ENCODE measurements around the gene RELL1. TPM values are rescaled to one million over a fixed set of nuclear protein-coding genes. Genes with fewer than 3 reads are reported as not detected.

Gene RELL1
- total and polyA plus RNA-seq, 10 of the 15 experiments (the other 5 are each of a cell fraction or from before 2014, with no cell fraction given), result 0.20 to 10.9 (median 3.9) TPM

DNA sequence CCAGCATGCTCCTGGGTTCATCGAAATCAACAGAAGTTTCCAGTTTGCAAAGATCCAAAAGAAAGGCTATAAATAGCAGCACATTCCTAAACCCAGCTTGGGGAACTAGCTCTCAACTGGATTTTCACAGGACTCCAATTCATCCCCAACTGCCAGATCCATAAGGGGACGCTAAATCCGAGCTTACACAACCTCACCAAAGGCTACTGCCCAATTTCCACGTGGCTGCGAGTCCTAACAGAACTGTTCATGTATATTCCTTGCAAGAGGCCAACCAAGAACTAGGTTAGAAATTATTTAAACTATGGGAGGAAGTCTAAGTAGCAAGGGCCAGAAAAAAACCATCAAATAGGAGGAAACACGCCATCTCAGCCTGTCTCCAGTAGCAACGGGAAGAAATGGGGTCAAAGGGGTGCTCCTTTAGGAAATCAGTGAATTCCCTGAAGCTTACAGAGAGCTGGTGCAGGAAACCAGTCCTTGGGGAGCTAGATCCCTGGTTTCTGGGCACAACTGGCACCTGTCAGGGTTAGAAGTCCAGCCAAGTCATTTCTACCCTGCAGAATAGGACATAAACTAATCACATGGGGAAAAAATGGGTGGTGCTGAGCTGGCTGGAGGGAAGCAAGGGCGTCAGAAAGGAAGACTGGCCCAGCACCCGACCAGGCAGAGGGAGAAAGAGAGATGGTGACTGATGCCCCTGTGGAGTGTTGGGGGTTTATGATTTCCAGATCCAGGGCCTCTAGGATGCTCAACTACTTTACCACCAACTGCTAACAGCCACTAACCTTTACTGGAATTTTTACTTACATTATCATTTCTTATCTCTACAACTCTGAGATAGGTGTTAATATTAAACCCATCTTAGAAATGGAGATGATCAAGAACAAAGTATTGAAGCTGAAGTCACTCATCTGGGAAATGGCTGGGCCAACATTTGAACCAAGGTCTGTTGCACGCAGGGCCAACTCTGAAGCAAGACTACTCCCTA lies 20.5 kb downstream of the RELL1 start:
- ATAC-seq, result no peak; the same call in none of the 3 replicates
- in situ Hi-C loops (cut with MboI), result no loop called here
- no peaks in the 10 kb centered on the region for H3K27me3 ChIP-seq (replicated peaks in 1 of 2; ENCODE audit: control insufficient read depth in 2 of 2, insufficient read depth in 2 of 2, low read length in 1 of 2)
- WGBS (ENCODE audit: insufficient coverage, insufficient replicate concordance, low lambda C conversion rate, missing lambda C conversion rate), result 78% methylated on average over 10 of the region's 10 CpGs
- ChIA-PET CTCF (interaction anchor here (0.5 to 2.8 kb wide), 6 partner anchors 11 to 1316 kb away, joined by 3 to 9 read pairs (median 4); no protein-coding TSS in a partner anchor), RAD21 (ENCODE audit: unreplicated experiment) (no interaction called here), SMC1A (ENCODE audit: uncharacterized antibody, unreplicated experiment) (interaction anchor here (0.8 to 2.4 kb wide), 4 partner anchors 10 to 63 kb away, joined by 3 to 8 read pairs (median 5); no protein-coding TSS in a partner anchor), POLR2A (interaction anchor here (0.6 to 1.4 kb wide), 2 partner anchors 10 to 35 kb away, joined by 3 read pairs; no protein-coding TSS in a partner anchor)
- H4K20me1 ChIP-seq (ENCODE audit: control insufficient read depth, insufficient read depth), result no peaks in the 10 kb centered on the region
- peaks cover 8% of the 10 kb centered on the region for H3K4me1 ChIP-seq (ENCODE audit: control insufficient read depth, insufficient read depth, low read length)
- no peaks in the 10 kb centered on the region for H3K36me3 ChIP-seq (ENCODE audit: control insufficient read depth in 2 of 2, insufficient read depth in 2 of 2, low read length in 1 of 2)
- H3K4me2 ChIP-seq (ENCODE audit: control insufficient read depth, insufficient read depth), result no peak overlapping the region
- no peak overlapping the region for H2AFZ ChIP-seq (ENCODE audit: control insufficient read depth, low read depth, low read length)
- H3K27ac ChIP-seq (ENCODE audit: control insufficient read depth, insufficient read depth), result no peak overlapping the region
- H3K4me3 ChIP-seq, result no peak overlapping the region
- no peaks in the 10 kb centered on the region; the same call in 1 of the 2 replicates for H3K79me2 ChIP-seq (ENCODE audit: control insufficient read depth, insufficient read depth, low read length)
- FAIRE-seq, result no peak
- no peak overlapping the region for H3K9ac ChIP-seq (ENCODE audit: control insufficient read depth, insufficient read depth, low read length)
- no peaks in the 10 kb centered on the region for H3K9me3 ChIP-seq (replicated peaks; ENCODE audit: control insufficient read depth, insufficient read depth, low read length)
- BruUV-seq (replicated peaks), result no TSS peak
- intact Hi-C loops (cut with micrococcal nuclease; ENCODE audit: unreplicated experiment), result no loop called here
- DNase-seq (ENCODE audit: low read depth, low spot score), result no peak
- TF ChIP-seq ZNF687 (IDR thresholded peaks at IDR 0.05) (no peak), CREB1 (IDR thresholded peaks at IDR 0.05; ENCODE audit: low read depth) (no peak)
